IPS-20b (cell line): ENCODE data around the gene PROSER3.
A peak's percentile ranks its signal among the peaks of the same experiment; 100 is the strongest.
"Not testable (repeated sequence)": the region's sequence is repeated elsewhere in the genome, so short reads cannot be mapped to it uniquely, and the experiment has no call there.

ENCODE experiments used
- H3K27ac ChIP-seq: one replicate; pipeline ENCODE4 v1.5.1; 2013; ENCODE audit warnings: low read length
- H3K27me3 ChIP-seq: 2 replicates; pipeline ENCODE4 v1.6.1; 2013; ENCODE audit warnings: mild to moderate bottlenecking, low read length, inconsistent platforms; ENCODE audit not compliant: insufficient read depth
- H3K36me3 ChIP-seq: 2 replicates; pipeline ENCODE4 v1.6.1; 2013; ENCODE audit warnings: low read depth, mild to moderate bottlenecking, inconsistent platforms, low read length, moderate library complexity; ENCODE audit not compliant: insufficient read depth
- H3K4me1 ChIP-seq: 2 replicates; pipeline ENCODE4 v1.6.1; 2013; ENCODE audit warnings: mild to moderate bottlenecking, control low read depth, inconsistent platforms, low read length, moderate library complexity; ENCODE audit not compliant: insufficient read depth
- H3K4me3 ChIP-seq: 2 replicates; pipeline ENCODE4 v1.5.1; 2013; ENCODE audit warnings: mild to moderate bottlenecking, low read length, inconsistent platforms
- H3K9ac ChIP-seq: 2 replicates; pipeline ENCODE4 v1.6.1; 2013; ENCODE audit warnings: low read depth, mild to moderate bottlenecking, inconsistent platforms, low read length, moderate library complexity
- H3K9me3 ChIP-seq: 2 replicates; pipeline ENCODE4 v1.6.1; 2013; ENCODE audit warnings: mild to moderate bottlenecking, low read depth, low read length, inconsistent platforms; ENCODE audit not compliant: insufficient read depth

Gene PROSER3

GRCh38 chr19:35716801-35717664 is 40.9 kb upstream of the PROSER3 start:
- H3K4me3 ChIP-seq: peak overlapping the region; percentile 85
- no peaks in the 10 kb centered on the region for H3K9me3 ChIP-seq
- H3K9ac ChIP-seq: peak overlapping the region; percentile 94
- H3K4me1 ChIP-seq: peaks cover 14% of the 10 kb centered on the region; the same call in 1 of the 2 replicates
- H3K36me3 ChIP-seq: peaks cover 15% of the 10 kb centered on the region
- H3K27me3 ChIP-seq: peaks cover 9% of the 10 kb centered on the region
- H3K27ac ChIP-seq: peak overlapping the region; percentile 79

- peaks cover 9% of the 10 kb centered on the region for H3K27me3 ChIP-seq
- H3K9me3 ChIP-seq: no peaks in the 10 kb centered on the region
- peaks cover 14% of the 10 kb centered on the region; the same call in 1 of the 2 replicates for H3K4me1 ChIP-seq
- H3K36me3 ChIP-seq: peaks cover 23% of the 10 kb centered on the region
- peak within 1 kb of the TSS; percentile 91 for H3K4me3 ChIP-seq
- H3K27ac ChIP-seq: peak within 1 kb of the TSS; percentile 51
- peak within 1 kb of the TSS; percentile 94 for H3K9ac ChIP-seq
These were observed 40.2 kb upstream of the PROSER3 start, which contains the start of gene KMT2B for GRCh38 chr19:35717665-35718344. TSS of gene KMT2B (plus strand) at chr19:35718003. CDS start at chr19:35718019, 16 bp downstream.

- H3K27ac ChIP-seq: no peak overlapping the region
- H3K4me1 ChIP-seq: peaks cover 14% of the 10 kb centered on the region; the same call in 1 of the 2 replicates
- peak overlapping the region; percentile 91 for H3K4me3 ChIP-seq
- no peaks in the 10 kb centered on the region for H3K9me3 ChIP-seq
- H3K36me3 ChIP-seq: peaks cover 30% of the 10 kb centered on the region
- H3K27me3 ChIP-seq: peaks cover 9% of the 10 kb centered on the region
- peak overlapping the region; percentile 81 for H3K9ac ChIP-seq
These were observed 39.5 kb upstream of the PROSER3 start for GRCh38 chr19:35718345-35719041.

GRCh38 chr19:35719402-35720162 is 38.4 kb upstream of the PROSER3 start:
- no peaks in the 10 kb centered on the region for H3K9me3 ChIP-seq
- peak overlapping the region; percentile 91; the same call in 1 of the 2 replicates for H3K4me3 ChIP-seq
- H3K36me3 ChIP-seq: peaks cover 41% of the 10 kb centered on the region
- peaks cover 9% of the 10 kb centered on the region for H3K27me3 ChIP-seq
- H3K4me1 ChIP-seq: peaks cover 11% of the 10 kb centered on the region; the same call in 1 of the 2 replicates
- H3K9ac ChIP-seq: no peak overlapping the region; the same call in 1 of the 2 replicates
- H3K27ac ChIP-seq: no peak overlapping the region

GRCh38 chr19:35720163-35720524 is 37.8 kb upstream of the PROSER3 start:
- Histone ChIP-seq H3K4me3 (no peak overlapping the region), H3K27ac (no peak overlapping the region), H3K27me3 (peaks cover 7% of the 10 kb centered on the region), H3K36me3 (peaks cover 46% of the 10 kb centered on the region), H3K9me3 (no peaks in the 10 kb centered on the region), H3K4me1 (peaks cover 7% of the 10 kb centered on the region; the same call in 1 of the 2 replicates), H3K9ac (no peak overlapping the region)

- Histone ChIP-seq H3K36me3 (peaks cover 51% of the 10 kb centered on the region), H3K27me3 (peaks cover 2% of the 10 kb centered on the region), H3K9me3 (no peaks in the 10 kb centered on the region), H3K9ac (no peak overlapping the region), H3K4me1 (peaks cover 1% of the 10 kb centered on the region; the same call in 1 of the 2 replicates), H3K4me3 (no peak overlapping the region), H3K27ac (no peak overlapping the region)
These were observed 37.3 kb upstream of the PROSER3 start for GRCh38 chr19:35720648-35721047.

GRCh38 chr19:35721374-35721773 is 36.6 kb upstream of the PROSER3 start:
- Histone ChIP-seq H3K9me3 (no peaks in the 10 kb centered on the region), H3K4me1 (no peaks in the 10 kb centered on the region), H3K9ac (no peak overlapping the region), H3K27ac (no peak overlapping the region), H3K36me3 (peaks cover 59% of the 10 kb centered on the region), H3K27me3 (no peaks in the 10 kb centered on the region), H3K4me3 (no peak overlapping the region)

- no peaks in the 10 kb centered on the region for H3K9me3 ChIP-seq
- no peaks in the 10 kb centered on the region for H3K4me1 ChIP-seq
- H3K36me3 ChIP-seq: peaks cover 68% of the 10 kb centered on the region
- no peak overlapping the region for H3K27ac ChIP-seq
- no peak overlapping the region for H3K4me3 ChIP-seq
- no peak overlapping the region for H3K9ac ChIP-seq
- H3K27me3 ChIP-seq: no peaks in the 10 kb centered on the region
These were observed 35.5 kb upstream of the PROSER3 start for GRCh38 chr19:35722461-35722860.

GRCh38 chr19:35722897-35723296 is 35.1 kb upstream of the PROSER3 start:
- no peak overlapping the region for H3K9ac ChIP-seq
- no peaks in the 10 kb centered on the region for H3K9me3 ChIP-seq
- no peak overlapping the region for H3K4me3 ChIP-seq
- H3K27ac ChIP-seq: no peak overlapping the region
- H3K36me3 ChIP-seq: peaks cover 72% of the 10 kb centered on the region
- no peaks in the 10 kb centered on the region for H3K27me3 ChIP-seq
- no peaks in the 10 kb centered on the region for H3K4me1 ChIP-seq

GRCh38 chr19:35723671-35724070 is 34.3 kb upstream of the PROSER3 start:
- H3K9ac ChIP-seq: no peak overlapping the region
- peaks cover 80% of the 10 kb centered on the region for H3K36me3 ChIP-seq
- no peak overlapping the region for H3K27ac ChIP-seq

GRCh38 chr19:35724132-35724531 is 33.8 kb upstream of the PROSER3 start:
- peaks cover 85% of the 10 kb centered on the region for H3K36me3 ChIP-seq
- H3K27me3 ChIP-seq, H3K27ac ChIP-seq, H3K4me1 ChIP-seq, H3K9ac ChIP-seq, H3K9me3 ChIP-seq, H3K4me3 ChIP-seq: not testable (repeated sequence)

More at GRCh38 chr19:35723671-35724070, 34.3 kb upstream of the PROSER3 start:
- no peaks in the 10 kb centered on the region for H3K27me3 ChIP-seq
- H3K4me3 ChIP-seq: no peak overlapping the region
- no peaks in the 10 kb centered on the region for H3K9me3 ChIP-seq
- H3K4me1 ChIP-seq: no peaks in the 10 kb centered on the region
